HEK293T (cell line): Measurements from ENCODE around the gene SSH2.
"Not testable (repeated sequence)": the region's sequence is repeated elsewhere in the genome, so short reads cannot be mapped to it uniquely, and the experiment has no call there.

Source experiments
- CTCF ChIA-PET: fragments of 350-600 bp; formaldehyde crosslinking; extraction: SDS; loops from one replicate; lab custom pipeline; 2021; ENCODE audit warnings: antibody characterized with exemption, inconsistent platforms; lab: Yijun Ruan, JAX
- POLR2A ChIA-PET: fragments of 350-600 bp; formaldehyde crosslinking; extraction: SDS; loops from one replicate; lab custom pipeline; 2020; ENCODE audit warnings: antibody characterized with exemption, inconsistent platforms; lab: Yijun Ruan, JAX
- DNase-seq: peaks from one replicate; pipeline ENCODE4 v3.0.0; 2012; ENCODE audit warnings: mixed read lengths; ENCODE audit errors: extremely low spot score
- ARNT ChIP-seq: fragments of 450-650 bp; IDR thresholded peaks from 2 replicates; pipeline ENCODE4 v1.6.1; 2017; ENCODE audit warnings: mild to moderate bottlenecking
- BHLHE40 ChIP-seq: fragments of 450-650 bp; IDR thresholded peaks from 2 replicates; pipeline ENCODE4 v1.6.1; 2016; ENCODE audit warnings: mild to moderate bottlenecking, moderate library complexity, borderline replicate concordance
- CTBP1 ChIP-seq: fragments of 450-650 bp; IDR thresholded peaks from 2 replicates; pipeline ENCODE4 v1.6.1; 2016; ENCODE audit warnings: borderline replicate concordance
- ELF4 ChIP-seq: fragments of 450-650 bp; IDR thresholded peaks from 2 replicates; pipeline ENCODE4 v1.6.1; 2017; ENCODE audit warnings: antibody characterized with exemption
- FOXA1 ChIP-seq: fragments of 450-650 bp; IDR thresholded peaks from 2 replicates; pipeline ENCODE4 v1.6.1; 2016; ENCODE audit warnings: mild to moderate bottlenecking
- FOXK2 ChIP-seq: fragments of 450-650 bp; IDR thresholded peaks from 2 replicates; pipeline ENCODE4 v1.6.1; 2016; ENCODE audit warnings: mild to moderate bottlenecking
- FOXM1 ChIP-seq: fragments of 450-650 bp; IDR thresholded peaks from 2 replicates; pipeline ENCODE4 v1.6.1; 2017; ENCODE audit warnings: mild to moderate bottlenecking, borderline replicate concordance
- HDGF ChIP-seq: fragments of 450-650 bp; IDR thresholded peaks from 2 replicates; pipeline ENCODE4 v1.6.1; 2017; ENCODE audit warnings: antibody characterized with exemption, borderline replicate concordance
- L3MBTL2 ChIP-seq: fragments of 450-650 bp; conservative IDR thresholded peaks from 2 replicates; pipeline ENCODE4 v1.6.1; 2016; ENCODE audit warnings: mild to moderate bottlenecking
- LEF1 ChIP-seq: fragments of 450-650 bp; IDR thresholded peaks from 2 replicates; pipeline ENCODE4 v1.6.1; 2017; ENCODE audit warnings: mild to moderate bottlenecking, borderline replicate concordance
- NFRKB ChIP-seq: fragments of 450-650 bp; IDR thresholded peaks from 2 replicates; pipeline ENCODE4 v1.6.1; 2016; ENCODE audit warnings: mild to moderate bottlenecking, moderate library complexity
- PKNOX1 ChIP-seq: fragments of 450-650 bp; IDR thresholded peaks from 2 replicates; pipeline ENCODE4 v1.6.1; 2016
- SP1 ChIP-seq: fragments of 450-650 bp; IDR thresholded peaks from 2 replicates; pipeline ENCODE4 v1.6.1; 2017
- SUZ12 ChIP-seq: fragments of 450-650 bp; IDR thresholded peaks from 2 replicates; pipeline ENCODE4 v1.6.1; 2016; ENCODE audit warnings: mild to moderate bottlenecking
- TARDBP ChIP-seq: fragments of 450-650 bp; IDR thresholded peaks from 2 replicates; pipeline ENCODE4 v1.6.1; 2016
- ZNF384 ChIP-seq: fragments of 450-650 bp; IDR thresholded peaks from 2 replicates; pipeline ENCODE4 v1.6.1; 2016

SSH2 gene

GRCh38 chr17:29959658-29960337, 29.8 kb upstream of the SSH2 start:
- no peak for DNase-seq
- ChIA-PET CTCF (no interaction called here), POLR2A (no interaction called here)
- TF ChIP-seq ZNF384 (no peak), TARDBP (no peak), ELF4 (no peak), LEF1 (no peak), NFRKB (no peak), L3MBTL2 (no peak), FOXK2 (no peak), SUZ12 (no peak), PKNOX1 (no peak), FOXA1 (no peak), SP1 (no peak), CTBP1 (no peak), FOXM1 (no peak), BHLHE40 (no peak), HDGF (no peak), ARNT (no peak)

GRCh38 chr17:29958947-29959657, 29.1 kb upstream of the SSH2 start:
- CTCF ChIA-PET: no interaction called here

GRCh38 chr17:29957488-29957887, 27.5 kb upstream of the SSH2 start:
- DNase-seq, CTCF ChIA-PET, POLR2A ChIA-PET: not testable (repeated sequence)

More at GRCh38 chr17:29958947-29959657, 29.1 kb upstream of the SSH2 start:
- TF ChIP-seq FOXM1: no peak
- TF ChIP-seq ARNT: no peak
- no peak for TF ChIP-seq TARDBP
- TF ChIP-seq NFRKB: no peak
- no peak for TF ChIP-seq BHLHE40
- no peak for TF ChIP-seq PKNOX1
- no peak for TF ChIP-seq ELF4
- no peak for TF ChIP-seq SUZ12
- TF ChIP-seq FOXA1: no peak
- DNase-seq: no peak
- POLR2A ChIA-PET: no interaction called here

GRCh38 chr17:29956225-29956624, 26.2 kb upstream of the SSH2 start:
- ChIA-PET CTCF (no interaction called here), POLR2A (no interaction called here)
- no peak for DNase-seq
- no peak for TF ChIP-seq FOXK2
- no peak for TF ChIP-seq TARDBP
- no peak for TF ChIP-seq PKNOX1
- TF ChIP-seq BHLHE40: no peak
- TF ChIP-seq ELF4: no peak
- no peak for TF ChIP-seq NFRKB
- no peak for TF ChIP-seq FOXA1
- TF ChIP-seq LEF1: no peak
- no peak for TF ChIP-seq ARNT
- TF ChIP-seq ZNF384: no peak
- no peak for TF ChIP-seq HDGF
- TF ChIP-seq SP1: no peak
- no peak for TF ChIP-seq FOXM1
- no peak for TF ChIP-seq L3MBTL2
- TF ChIP-seq CTBP1: no peak
- TF ChIP-seq SUZ12: no peak

- no peak for TF ChIP-seq CTBP1
- TF ChIP-seq BHLHE40: no peak
- no peak for TF ChIP-seq LEF1
- no peak for TF ChIP-seq ARNT
- no peak for TF ChIP-seq ELF4
- TF ChIP-seq SP1: no peak
- TF ChIP-seq HDGF: no peak
- CTCF ChIA-PET: interaction anchor here (0.6 to 1.1 kb wide), 2 partner anchors 13 to 23 kb away, joined by 3 read pairs; partner anchors contain the start of gene EFCAB5
Observed at GRCh38 chr17:29954405-29954804, 24.4 kb upstream of the SSH2 start.

GRCh38 chr17:29949696-29950095, 19.7 kb upstream of the SSH2 start:
- CTCF ChIA-PET: no interaction called here
- DNase-seq: no peak
- POLR2A ChIA-PET: no interaction called here
- TF ChIP-seq L3MBTL2: no peak
- no peak for TF ChIP-seq ARNT
- TF ChIP-seq SP1: no peak
- no peak for TF ChIP-seq FOXA1
- TF ChIP-seq CTBP1: no peak
- no peak for TF ChIP-seq SUZ12
- no peak for TF ChIP-seq TARDBP
- no peak for TF ChIP-seq ELF4
- TF ChIP-seq NFRKB: no peak
- no peak for TF ChIP-seq BHLHE40
- no peak for TF ChIP-seq ZNF384
- no peak for TF ChIP-seq FOXK2
- no peak for TF ChIP-seq FOXM1
- TF ChIP-seq LEF1: no peak
- no peak for TF ChIP-seq PKNOX1
- no peak for TF ChIP-seq HDGF

More at GRCh38 chr17:29954405-29954804, 24.4 kb upstream of the SSH2 start:
- DNase-seq: no peak
- POLR2A ChIA-PET: no interaction called here
